Measurements from ENCODE around the gene DHX30. TPM values are rescaled to one million over a fixed set of nuclear protein-coding genes. Genes with fewer than 3 reads are reported as not detected.

The DHX30 gene
- polyA plus RNA-seq, 1 donor (not counting 4 experiments of a cell fraction or from before 2014, with no cell fraction given), result 28.3 TPM

- H3K36me3 ChIP-seq (ENCODE audit: control insufficient read depth in 2 of 2, extremely low read depth in 1 of 2, insufficient read depth in 2 of 2, low read length in 2 of 2), result peaks cover 0 to 5% of the 10 kb centered on the region in 2 experiments
- H3K27me3 ChIP-seq (ENCODE audit: control insufficient read depth, extremely low read depth, insufficient read depth, low read length), result no peaks in the 10 kb centered on the region
- H4K20me1 ChIP-seq (ENCODE audit: control insufficient read depth, extremely low read depth, insufficient read depth, low read length), result no peaks in the 10 kb centered on the region
- peak overlapping the region; percentile 96 for H3K9ac ChIP-seq (ENCODE audit: control insufficient read depth, extremely low read depth, insufficient read depth, low read length)
- peak overlapping the region; percentile 94 for H3K27ac ChIP-seq (ENCODE audit: control insufficient read depth, insufficient read depth, low read length)
- DNase-seq (ENCODE audit: low read depth, low spot score), result no peak
- H3K9me1 ChIP-seq (ENCODE audit: control insufficient read depth, extremely low read depth, insufficient read depth, low read length), result no peaks in the 10 kb centered on the region
- dilution Hi-C loops (cut with MboI; ENCODE audit: extremely low pct_ligation_motif_present, low sequenced_read_pairs), result no loop called here
- peaks cover 19% of the 10 kb centered on the region for H3K4me1 ChIP-seq (ENCODE audit: control insufficient read depth, extremely low read depth, insufficient read depth, low read length)
- H2AFZ ChIP-seq (ENCODE audit: control insufficient read depth, low read length), result peak overlapping the region; percentile 82
- FAIRE-seq, result no peak
- H3K4me3 ChIP-seq (ENCODE audit: control insufficient read depth in 2 of 3, extremely low read depth in 1 of 3, insufficient read depth in 2 of 3, low read depth in 1 of 3, low read length in 3 of 3), result peak overlapping the region; percentile 57 to 99 (median 93)
- H3K9me3 ChIP-seq (ENCODE audit: control insufficient read depth, low read depth, low read length), result no peaks in the 10 kb centered on the region
- TF ChIP-seq EZH2 (IDR thresholded peaks at IDR 0.05; ENCODE audit: low read length), result no peak
- no peak for TF ChIP-seq CTCF (optimal IDR thresholded peaks at IDR 0.05 in 1 of 3, IDR thresholded peaks at IDR 0.05 in 1 of 3, conservative IDR thresholded peaks at IDR 0.05 in 1 of 3; ENCODE audit: extremely low read depth in 1 of 3, insufficient read depth in 2 of 3, low read length in 3 of 3)
- H3K4me2 ChIP-seq (ENCODE audit: control insufficient read depth, extremely low read depth, insufficient read depth, low read depth, low read length), result peak overlapping the region; percentile 94
- H3K79me2 ChIP-seq (ENCODE audit: control insufficient read depth, insufficient read depth, low read length), result peaks cover 36% of the 10 kb centered on the region
Measured at GRCh38 chr3:47782446-47783308, 20.3 kb upstream of the DHX30 start.

GRCh38 chr3:47783673-47784072, 19.3 kb upstream of the DHX30 start:
- H3K9me3 ChIP-seq (ENCODE audit: control insufficient read depth, low read depth, low read length), result no peaks in the 10 kb centered on the region
- dilution Hi-C loops (cut with MboI; ENCODE audit: extremely low pct_ligation_motif_present, low sequenced_read_pairs), result no loop called here

More at GRCh38 chr3:47783673-47784072, 19.3 kb upstream of the DHX30 start:
- Histone ChIP-seq H3K27ac (ENCODE audit: control insufficient read depth, insufficient read depth, low read length) (no peak overlapping the region), H3K9me1 (ENCODE audit: control insufficient read depth, extremely low read depth, insufficient read depth, low read length) (no peaks in the 10 kb centered on the region), H3K36me3 (ENCODE audit: control insufficient read depth in 2 of 2, extremely low read depth in 1 of 2, insufficient read depth in 2 of 2, low read length in 2 of 2) (peaks cover 0 to 5% of the 10 kb centered on the region in 2 experiments), H3K79me2 (ENCODE audit: control insufficient read depth, insufficient read depth, low read length) (peaks cover 26% of the 10 kb centered on the region), H3K27me3 (ENCODE audit: control insufficient read depth, extremely low read depth, insufficient read depth, low read length) (no peaks in the 10 kb centered on the region), H3K4me1 (ENCODE audit: control insufficient read depth, extremely low read depth, insufficient read depth, low read length) (peaks cover 19% of the 10 kb centered on the region), H2AFZ (ENCODE audit: control insufficient read depth, low read length) (no peak overlapping the region), H3K4me3 (ENCODE audit: control insufficient read depth in 2 of 3, extremely low read depth in 1 of 3, insufficient read depth in 2 of 3, low read depth in 1 of 3, low read length in 3 of 3) (no peak overlapping the region), H4K20me1 (ENCODE audit: control insufficient read depth, extremely low read depth, insufficient read depth, low read length) (no peaks in the 10 kb centered on the region), H3K4me2 (ENCODE audit: control insufficient read depth, extremely low read depth, insufficient read depth, low read depth, low read length) (no peak overlapping the region), H3K9ac (ENCODE audit: control insufficient read depth, extremely low read depth, insufficient read depth, low read length) (no peak overlapping the region)
- DNase-seq (ENCODE audit: low read depth, low spot score) (no peak), FAIRE-seq (no peak)
- TF ChIP-seq CTCF (optimal IDR thresholded peaks at IDR 0.05 in 1 of 3, IDR thresholded peaks at IDR 0.05 in 1 of 3, conservative IDR thresholded peaks at IDR 0.05 in 1 of 3; ENCODE audit: extremely low read depth in 1 of 3, insufficient read depth in 2 of 3, low read length in 3 of 3), result no peak
- TF ChIP-seq EZH2 (IDR thresholded peaks at IDR 0.05; ENCODE audit: low read length), result no peak
